Kidney (tissue), 14 donors: ENCODE measurements around the gene MYLK. TPM values are rescaled to one million over a fixed set of nuclear protein-coding genes. Genes with fewer than 3 reads are reported as not detected.

Experiments used
- DNase-seq, 5 donors: peaks; one replicate each; pipeline ENCODE4 v3.0.0-alpha.2; 2013 to 2020
- FAIRE-seq: peaks from 2 replicates; lab custom pipeline; 2012; peaks lifted over from hg19 to GRCh38; lab: Jason Lieb, UNC
- H3K27ac ChIP-seq, 2 donors: one replicate each; pipeline ENCODE4 v1.7.0; 2013; ENCODE audit warnings: low read depth in 2 of 2, low read length in 2 of 2, inconsistent platforms in 1 of 2
- H3K27me3 ChIP-seq: one replicate; pipeline ENCODE4 v1.7.1; 2013; ENCODE audit warnings: low read length, inconsistent platforms; ENCODE audit not compliant: control insufficient read depth, insufficient read depth
- H3K36me3 ChIP-seq, 3 donors: one replicate each; pipeline versions ENCODE4 v1.7.0 to v1.7.1; 2013; ENCODE audit warnings: low read length in 3 of 3, control low read depth in 1 of 3, inconsistent platforms in 1 of 3; ENCODE audit not compliant: insufficient read depth in 3 of 3, control insufficient read depth in 2 of 3
- H3K4me1 ChIP-seq, 3 donors: one replicate each; pipeline versions ENCODE4 v1.7.0 to v1.7.1; 2013; ENCODE audit warnings: low read length in 3 of 3, inconsistent platforms in 1 of 3, low read depth in 1 of 3; ENCODE audit not compliant: control insufficient read depth in 2 of 3, insufficient read depth in 2 of 3
- H3K4me3 ChIP-seq, 3 donors: one replicate each; pipeline versions ENCODE4 v1.7.0 to v1.8.1; 2013; ENCODE audit warnings: low read length in 3 of 3, control low read depth in 1 of 3, inconsistent platforms in 1 of 3
- H3K9ac ChIP-seq, 3 donors: one replicate each; pipeline versions ENCODE4 v1.7.0 to v1.7.1; 2013; ENCODE audit warnings: low read length in 3 of 3, control low read depth in 1 of 3, inconsistent platforms in 1 of 3
- H3K9me3 ChIP-seq, 3 donors: one replicate each; pipeline versions ENCODE4 v1.7.0 to v1.7.1; 2013; ENCODE audit warnings: low read length in 3 of 3, control low read depth in 1 of 3, inconsistent platforms in 1 of 3; ENCODE audit not compliant: control insufficient read depth in 2 of 3, insufficient read depth in 1 of 3
- intact Hi-C: fragments of 100-400 bp; cut with DNase I; formaldehyde crosslinking; loops from one replicate; pipeline ENCODE4 v1.11.1; 2022
- polyA plus RNA-seq: library from polyadenylated mRNA; stranded (reverse); fragments of 350-450 nt; fragmentation: Illumina TruSeq; extraction: RNeasy Lipid Tissue Mini Kit (QIAGEN cat#74804); gene quantifications from one replicate; pipeline ENCODE4 v1.2.3, GENCODE V29; 2014; ENCODE audit warnings: low read depth, low replicate concordance; ENCODE audit not compliant: insufficient read depth
- total RNA-seq: library from RNA; stranded (reverse); fragmentation: NEBNext Ultra II Directional; extraction: Animal tissue kit (Norgen Biotek cat#: 25700); gene quantifications from one replicate; pipeline ENCODE4 v1.2.1, GENCODE V29; 2021
- TF ChIP-seq, protein P1 (sequence below): IDR thresholded peaks from 3 replicates; pipeline ENCODE4 v1.5.1; 2012; ENCODE audit warnings: mild to moderate bottlenecking, moderate library complexity, borderline replicate concordance; ENCODE audit not compliant: insufficient read depth; ENCODE audit errors: extremely low read depth
- donor health status: control.
- donor health status: control.
- donor health status: control.
- donor health status: control.
- donor health status: control.
- donor health status: DM: yes; HTN: yes; CAD: no.
- donor health status: Normal renal cell carcinoma (clear cell type).

Gene MYLK
- total and polyA plus RNA-seq, 2 donors from 2014 or later: 25.3 to 164 TPM

DNA sequence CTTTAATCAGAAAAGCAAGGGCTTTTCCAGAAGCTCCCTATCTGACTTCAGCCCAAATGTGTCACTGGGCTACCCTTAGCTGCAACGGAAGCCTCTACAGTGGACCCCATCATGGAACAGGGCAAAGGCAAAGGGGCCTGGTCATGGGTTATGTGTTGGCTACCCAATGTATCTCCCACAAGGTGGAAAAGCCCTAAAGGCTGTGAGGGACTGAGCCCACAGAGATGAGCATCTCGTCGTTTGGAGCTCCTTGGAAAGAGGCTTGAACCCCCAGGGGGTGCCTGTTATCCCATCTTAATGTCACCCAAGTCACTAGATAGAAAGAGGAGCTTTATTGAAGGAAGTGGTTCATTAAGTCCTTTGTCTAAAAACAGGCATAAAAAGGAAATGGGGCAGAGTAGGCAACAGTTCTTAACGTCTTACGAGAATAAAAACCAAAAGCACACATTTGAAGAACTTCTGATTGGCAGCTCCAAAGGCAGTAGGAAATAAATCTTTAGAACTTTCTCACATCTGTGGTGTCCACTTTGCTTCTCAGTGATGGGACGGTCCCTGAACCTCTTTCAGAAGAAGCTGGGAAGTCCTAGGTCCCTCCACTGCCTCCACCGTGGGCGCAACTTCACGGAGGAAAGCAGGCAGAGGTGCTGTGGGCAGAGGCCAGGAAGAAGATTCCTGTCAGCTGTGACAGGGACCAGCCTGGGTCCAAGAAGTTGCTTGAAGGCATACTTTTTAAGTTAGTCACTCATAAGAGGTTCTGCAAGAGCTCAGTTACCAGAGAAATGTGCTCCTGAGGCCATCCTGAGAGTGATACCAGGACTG is 93.7 kb downstream of the MYLK start:
- no peaks in the 10 kb centered on the region for H3K9me3 ChIP-seq
- no peaks in the 10 kb centered on the region for H3K27me3 ChIP-seq
- FAIRE-seq (no peak), DNase-seq (no peak)
- H3K36me3 ChIP-seq: peaks cover 0 to 2% (median 0%) of the 10 kb centered on the region in 3 donors
- no peak overlapping the region for H3K4me3 ChIP-seq
- H3K27ac ChIP-seq: no peak overlapping the region
- intact Hi-C loops: no loop called here
- H3K4me1 ChIP-seq: peaks cover 0 to 2% (median 0%) of the 10 kb centered on the region in 3 donors
- TF ChIP-seq, protein P1, sequence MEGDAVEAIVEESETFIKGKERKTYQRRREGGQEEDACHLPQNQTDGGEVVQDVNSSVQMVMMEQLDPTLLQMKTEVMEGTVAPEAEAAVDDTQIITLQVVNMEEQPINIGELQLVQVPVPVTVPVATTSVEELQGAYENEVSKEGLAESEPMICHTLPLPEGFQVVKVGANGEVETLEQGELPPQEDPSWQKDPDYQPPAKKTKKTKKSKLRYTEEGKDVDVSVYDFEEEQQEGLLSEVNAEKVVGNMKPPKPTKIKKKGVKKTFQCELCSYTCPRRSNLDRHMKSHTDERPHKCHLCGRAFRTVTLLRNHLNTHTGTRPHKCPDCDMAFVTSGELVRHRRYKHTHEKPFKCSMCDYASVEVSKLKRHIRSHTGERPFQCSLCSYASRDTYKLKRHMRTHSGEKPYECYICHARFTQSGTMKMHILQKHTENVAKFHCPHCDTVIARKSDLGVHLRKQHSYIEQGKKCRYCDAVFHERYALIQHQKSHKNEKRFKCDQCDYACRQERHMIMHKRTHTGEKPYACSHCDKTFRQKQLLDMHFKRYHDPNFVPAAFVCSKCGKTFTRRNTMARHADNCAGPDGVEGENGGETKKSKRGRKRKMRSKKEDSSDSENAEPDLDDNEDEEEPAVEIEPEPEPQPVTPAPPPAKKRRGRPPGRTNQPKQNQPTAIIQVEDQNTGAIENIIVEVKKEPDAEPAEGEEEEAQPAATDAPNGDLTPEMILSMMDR: no peak
- H3K9ac ChIP-seq: no peak overlapping the region

DNA sequence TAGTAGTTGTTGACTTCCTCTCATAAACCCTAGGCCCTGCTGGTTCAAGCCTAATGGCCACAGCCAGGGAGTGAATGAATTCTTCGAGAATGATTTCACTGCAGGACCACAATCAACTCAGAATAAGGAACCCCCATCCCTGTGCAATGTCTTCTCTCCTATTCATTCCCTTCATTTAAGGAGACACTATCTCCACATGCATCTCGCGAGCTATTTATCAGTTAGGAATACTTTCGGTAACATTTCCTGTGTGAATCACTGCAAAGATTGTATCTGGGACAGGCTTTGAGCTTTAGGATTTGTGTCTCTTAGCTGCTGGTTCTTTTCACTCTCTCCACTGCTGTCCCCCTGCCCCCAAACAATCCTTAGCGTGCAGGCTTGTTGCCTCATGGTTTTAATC is 94.4 kb downstream of the MYLK start:
- Histone ChIP-seq H3K27ac (no peak overlapping the region), H3K27me3 (no peaks in the 10 kb centered on the region), H3K4me1 (peaks cover 0 to 2% (median 0%) of the 10 kb centered on the region in 3 donors), H3K9me3 (no peaks in the 10 kb centered on the region), H3K36me3 (peaks cover 0 to 2% (median 0%) of the 10 kb centered on the region in 3 donors), H3K9ac (no peak overlapping the region), H3K4me3 (no peak overlapping the region)
- intact Hi-C loops: no loop called here
- DNase-seq (no peak), FAIRE-seq (no peak)
- TF ChIP-seq, protein P1: no peak

DNA sequence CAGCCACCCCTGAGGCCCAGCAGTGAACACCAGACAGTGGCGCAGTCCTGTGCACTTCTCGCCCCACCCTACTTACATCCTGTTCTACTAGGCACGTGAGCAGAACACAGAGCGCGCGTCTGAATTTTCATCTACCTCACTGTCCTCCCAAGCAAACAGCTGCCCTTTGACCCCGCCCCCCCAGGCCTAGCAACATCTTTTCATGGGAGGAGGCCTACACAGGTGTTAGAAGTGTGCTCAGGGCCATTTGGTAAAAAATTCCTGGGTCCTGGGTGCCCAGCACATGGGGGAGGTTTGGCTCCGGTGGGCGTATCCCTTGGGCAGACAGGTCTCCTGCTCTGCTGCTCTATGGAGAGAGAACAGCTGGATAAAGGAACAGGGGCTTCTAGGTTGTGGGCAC is 95.0 kb downstream of the MYLK start:
- intact Hi-C loops: no loop called here
- Histone ChIP-seq H3K27ac (no peak overlapping the region), H3K9ac (no peak overlapping the region)

More for the DNA sequence above, 95.0 kb downstream of the MYLK start:
- H3K27me3 ChIP-seq: no peaks in the 10 kb centered on the region
- no peaks in the 10 kb centered on the region for H3K9me3 ChIP-seq
- TF ChIP-seq, protein P1: no peak
- DNase-seq: no peak
- peaks cover 0 to 2% (median 1%) of the 10 kb centered on the region in 3 donors for H3K4me1 ChIP-seq
- H3K4me3 ChIP-seq: no peak overlapping the region
- FAIRE-seq: no peak
- H3K36me3 ChIP-seq: peaks cover 0 to 2% (median 0%) of the 10 kb centered on the region in 3 donors
